B cell (primary cell): ENCODE results near the gene HCN2. TPM values are rescaled to one million over a fixed set of nuclear protein-coding genes. Genes with fewer than 3 reads are reported as not detected.

ENCODE experiments used
- ATAC-seq: fragments of 200-7000 bp; cut with Tn5 transposase; one replicate; pipeline ENCODE4 v1.10.0; 2021; ENCODE audit warnings: low read depth, mild to moderate bottlenecking, moderate number of reproducible peaks, moderate library complexity
- CTCF ChIA-PET: fragments of 350-600 bp; sonication (Branson Sonifier 250); formaldehyde crosslinking; loops from one replicate; lab custom pipeline; 2021; ENCODE audit warnings: antibody characterized with exemption, inconsistent platforms; lab: Charles Lee
- POLR2A ChIA-PET: fragments of 350-600 bp; sonication (Branson Sonifier 250); formaldehyde crosslinking; loops from one replicate; lab custom pipeline; 2021; ENCODE audit warnings: antibody characterized with exemption; lab: Charles Lee
- DNase-seq: peaks from one replicate; pipeline ENCODE4 v3.0.0; 2013
- H2AFZ ChIP-seq: 2 replicates; pipeline ENCODE4 v1.6.1; 2012; ENCODE audit warnings: mild to moderate bottlenecking, low read depth, low read length; ENCODE audit not compliant: insufficient read depth, poor library complexity, severe bottlenecking
- H3K27ac ChIP-seq, 2 donors: 1 replicate in 1 of 2; 2 replicates in 1 of 2; pipeline ENCODE4 v1.5.1; 2012 to 2013; ENCODE audit warnings: low read length in 2 of 2, mild to moderate bottlenecking in 2 of 2, moderate library complexity in 1 of 2
- H3K27me3 ChIP-seq, 4 experiments: fragments of 200-600 bp in 1 of 4; sonication (generic) in 1 of 4; replicated peaks in 1 of 4; 1 replicate in 2 of 4; 2 replicates in 2 of 4; pipeline versions ENCODE4 v1.6.1 to v1.7.0; 2013 to 2016; ENCODE audit warnings: low read length in 3 of 4, mild to moderate bottlenecking in 2 of 4, mixed read lengths in 1 of 4, moderate library complexity in 1 of 4; ENCODE audit not compliant: insufficient read depth in 4 of 4, control insufficient read depth in 3 of 4; ENCODE audit errors: control extremely low read depth in 1 of 4
- H3K36me3 ChIP-seq, 2 experiments: replicated peaks in 1 of 2; 1 replicate in 1 of 2; 2 replicates in 1 of 2; pipeline versions ENCODE4 v1.6.1 to v1.7.1; 2013; ENCODE audit warnings: low read length in 1 of 2; ENCODE audit not compliant: insufficient read depth in 2 of 2, control insufficient read depth in 1 of 2; ENCODE audit errors: control extremely low read depth in 1 of 2, extremely low read depth in 1 of 2
- H3K4me1 ChIP-seq, 2 donors: fragments of 200-600 bp in 1 of 2; sonication (generic) in 1 of 2; 1 replicate in 1 of 2; 2 replicates in 1 of 2; pipeline versions ENCODE4 v1.5.1 to v1.6.1; 2013 to 2017; ENCODE audit warnings: low read length in 2 of 2; ENCODE audit not compliant: control insufficient read depth in 2 of 2, insufficient read depth in 2 of 2
- H3K4me2 ChIP-seq: replicated peaks from 2 replicates; pipeline ENCODE3; 2012; ENCODE audit warnings: mild to moderate bottlenecking, low read depth, low read length; ENCODE audit not compliant: poor library complexity, severe bottlenecking
- H3K4me3 ChIP-seq, 5 experiments: fragments of 200-600 bp in 1 of 5; sonication (generic) in 1 of 5; 1 replicate in 3 of 5; 2 replicates in 2 of 5; pipeline versions ENCODE4 v1.5.1 to v1.7.0; 2011 to 2016; ENCODE audit warnings: low read length in 4 of 5, mild to moderate bottlenecking in 4 of 5, low read depth in 2 of 5, control low read depth in 1 of 5, moderate library complexity in 1 of 5; ENCODE audit not compliant: insufficient read depth in 1 of 5; ENCODE audit errors: control extremely low read depth in 1 of 5, extremely low read depth in 1 of 5
- H3K79me2 ChIP-seq: fragments of 200-600 bp; sonication (generic); one replicate; pipeline ENCODE4 v1.6.0; 2016; ENCODE audit warnings: low read length; ENCODE audit not compliant: control insufficient read depth, insufficient read depth
- H3K9ac ChIP-seq: fragments of 200-600 bp; sonication (generic); 2 replicates; pipeline ENCODE4 v1.6.1; 2017; ENCODE audit warnings: mild to moderate bottlenecking, low read length, moderate library complexity
- H3K9me3 ChIP-seq, 3 donors: one replicate each; pipeline versions ENCODE4 v1.6.1 to v1.7.1; 2013; ENCODE audit warnings: low read length in 2 of 3; ENCODE audit not compliant: control insufficient read depth in 2 of 3, insufficient read depth in 1 of 3; ENCODE audit errors: control extremely low read depth in 1 of 3
- H4K20me1 ChIP-seq: 2 replicates; pipeline ENCODE4 v1.6.0; 2012; ENCODE audit warnings: mild to moderate bottlenecking, low read length; ENCODE audit not compliant: insufficient read depth, control insufficient read depth, poor library complexity, severe bottlenecking
- H3K27ac Mint-ChIP-seq: one replicate; pipeline ENCODE4 v1.8.0; 2021; ENCODE audit warnings: mixed read lengths
- H3K27me3 Mint-ChIP-seq: one replicate; pipeline ENCODE4 v1.8.0; 2021; ENCODE audit warnings: mixed read lengths
- H3K4me1 Mint-ChIP-seq: one replicate; pipeline ENCODE4 v1.8.0; 2021; ENCODE audit warnings: mixed read lengths
- H3K4me3 Mint-ChIP-seq: one replicate; pipeline ENCODE4 v1.8.0; 2021; ENCODE audit warnings: mixed read lengths
- H3K9me3 Mint-ChIP-seq: one replicate; pipeline ENCODE4 v1.8.0; 2022; ENCODE audit warnings: mixed read lengths; ENCODE audit not compliant: insufficient read depth
- CTCF ChIP-seq: fragments of 200-600 bp; IDR thresholded peaks from one replicate; pipeline ENCODE4 v1.8.0; 2022; ENCODE audit warnings: antibody characterized with exemption, mild to moderate bottlenecking
- EZH2 ChIP-seq: IDR thresholded peaks from 2 replicates; pipeline ENCODE4 v1.6.1; 2012; ENCODE audit warnings: borderline replicate concordance, low read depth, mild to moderate bottlenecking, moderate library complexity, low read length; ENCODE audit not compliant: insufficient read depth, poor library complexity, severe bottlenecking
- WGBS: methylation state at CpG from one replicate; pipeline ENCODE4 v1.1.5; 2013; ENCODE audit warnings: missing lambda C conversion rate; ENCODE audit not compliant: insufficient coverage; 5-methylcytosine and 5-hydroxymethylcytosine counted together
- intact Hi-C: fragments of 100-400 bp; cut with micrococcal nuclease; formaldehyde crosslinking; loops from one replicate; pipeline ENCODE4 v1.10.0; 2022
- polyA plus RNA-seq: library from polyadenylated mRNA; depleted of rRNA; stranded (reverse); fragments of >200 nt; gene quantifications from 2 replicates; pipeline ENCODE4 v1.2.3, GENCODE V29; 2012
- total RNA-seq, 2 donors: library from RNA; stranded (reverse); fragments of 120-200 nt in 1 of 2; gene quantifications; 1 replicate in 1 of 2; 2 replicates in 1 of 2; pipeline versions ENCODE4 v1.2.3 to v1.2.4, GENCODE V29; 2013 to 2022

HCN2 gene
- total and polyA plus RNA-seq, 2 donors (not counting 1 experiment from before 2014, with no cell fraction given) = 0.27 to 0.57 TPM

- Histone ChIP-seq H3K27ac (no peak overlapping the region), H2AFZ (no peak overlapping the region), H3K79me2 (peaks cover 52% of the 10 kb centered on the region), H3K27me3 (peaks cover 0 to 3% (median 0%) of the 10 kb centered on the region in 4 experiments), H3K9me3 (no peaks in the 10 kb centered on the region), H3K4me3 (no peak overlapping the region), H3K4me2 (no peak overlapping the region), H4K20me1 (peaks cover 85% of the 10 kb centered on the region), H3K4me1 (peaks cover 5% of the 10 kb centered on the region in 2 donors), H3K9ac (no peak overlapping the region), H3K36me3 (peaks cover 0 to 33% of the 10 kb centered on the region in 2 experiments)
- ATAC-seq (no peak), DNase-seq (no peak)
- WGBS = 94% methylated on average over 11 of the region's 11 CpGs
- no peak overlapping the region for H3K27ac Mint-ChIP-seq
- TF ChIP-seq CTCF = no peak
- TF ChIP-seq EZH2 = no peak
- H3K4me3 Mint-ChIP-seq = no peak overlapping the region
- H3K27me3 Mint-ChIP-seq = no peaks in the 10 kb centered on the region
- H3K9me3 Mint-ChIP-seq = no peaks in the 10 kb centered on the region
- CTCF ChIA-PET = no interaction called here
- H3K4me1 Mint-ChIP-seq = peaks cover 11% of the 10 kb centered on the region
- POLR2A ChIA-PET = no interaction called here
- intact Hi-C loops = no loop called here
These were observed 9.9 kb upstream of the HCN2 start for GRCh38 chr19:579842-580155.

- Histone ChIP-seq H3K9ac (no peak overlapping the region), H4K20me1 (peaks cover 80% of the 10 kb centered on the region), H2AFZ (no peak overlapping the region), H3K4me1 (no peaks in the 10 kb centered on the region), H3K79me2 (peaks cover 46% of the 10 kb centered on the region), H3K27ac (no peak overlapping the region), H3K27me3 (peaks cover 0 to 5% (median 0%) of the 10 kb centered on the region in 4 experiments), H3K4me3 (no peak overlapping the region), H3K4me2 (no peak overlapping the region), H3K9me3 (no peaks in the 10 kb centered on the region), H3K36me3 (peaks cover 0 to 33% of the 10 kb centered on the region in 2 experiments)
- no peaks in the 10 kb centered on the region for H3K9me3 Mint-ChIP-seq
- no peak overlapping the region for H3K4me3 Mint-ChIP-seq
- peaks cover 7% of the 10 kb centered on the region for H3K4me1 Mint-ChIP-seq
- TF ChIP-seq CTCF (no peak), EZH2 (no peak)
- intact Hi-C loops = no loop called here
- ATAC-seq (no peak), DNase-seq (no peak)
- ChIA-PET CTCF (no interaction called here), POLR2A (no interaction called here)
- H3K27ac Mint-ChIP-seq = no peak overlapping the region
- 94% methylated on average over 21 of the region's 22 CpGs for WGBS
- no peaks in the 10 kb centered on the region for H3K27me3 Mint-ChIP-seq
These were observed 9.3 kb upstream of the HCN2 start for GRCh38 chr19:580274-580835.
